Upper lobe of right lung (tissue), 1 donor: ENCODE results near the gene CCDC63. TPM values are rescaled to one million over a fixed set of nuclear protein-coding genes. Genes with fewer than 3 reads are reported as not detected.

Experiments used
- ATAC-seq: fragments of 200-7000 bp; cut with Tn5 transposase; one replicate; pipeline ENCODE4 v1.9.1; 2020; ENCODE audit warnings: mild to moderate bottlenecking, moderate library complexity
- DNase-seq: peaks from one replicate; pipeline ENCODE4 v3.0.0-alpha.2; 2020
- H3K27ac ChIP-seq: fragments of 200-600 bp; one replicate; pipeline ENCODE4 v1.8.0; 2022
- H3K27me3 ChIP-seq: fragments of 200-600 bp; one replicate; pipeline ENCODE4 v1.8.0; 2022; ENCODE audit warnings: mild to moderate bottlenecking
- H3K36me3 ChIP-seq: fragments of 200-600 bp; one replicate; pipeline ENCODE4 v1.8.0; 2022
- H3K4me1 ChIP-seq: fragments of 200-600 bp; one replicate; pipeline ENCODE4 v1.8.0; 2022
- H3K4me3 ChIP-seq: fragments of 200-600 bp; one replicate; pipeline ENCODE4 v1.8.0; 2022; ENCODE audit warnings: mild to moderate bottlenecking
- H3K9me3 ChIP-seq: fragments of 200-600 bp; one replicate; pipeline ENCODE4 v1.8.0; 2022
- CTCF ChIP-seq: fragments of 200-600 bp; IDR thresholded peaks from one replicate; pipeline ENCODE4 v1.8.0; 2022; ENCODE audit warnings: antibody characterized with exemption
- intact Hi-C: fragments of 100-400 bp; cut with DNase I; formaldehyde crosslinking; loops from one replicate; pipeline ENCODE4 v1.11.0; 2022
- total RNA-seq: library from RNA; stranded (reverse); fragmentation: NEBNext Ultra II Directional; extraction: Animal tissue kit (Norgen Biotek cat#: 25700); gene quantifications from one replicate; pipeline ENCODE4 v1.2.1, GENCODE V29; 2021
- donor health status: DM: no; HTN: yes; CAD: no; lungs with severe emphysema.

CCDC63 gene
- total RNA-seq, 1 donor from 2014 or later: not detected

GRCh38 chr12:110860833-110861296, 14.1 kb downstream of the CCDC63 start:
- Histone ChIP-seq H3K27me3 (no peaks in the 10 kb centered on the region), H3K4me1 (no peaks in the 10 kb centered on the region), H3K36me3 (no peaks in the 10 kb centered on the region), H3K27ac (no peak overlapping the region), H3K9me3 (no peaks in the 10 kb centered on the region), H3K4me3 (no peak overlapping the region)
- TF ChIP-seq CTCF: no peak
- ATAC-seq (no peak), DNase-seq (no peak)
- intact Hi-C loops: no loop called here

GRCh38 chr12:110861729-110862128, 14.9 kb downstream of the CCDC63 start:
- Histone ChIP-seq H3K4me3 (no peak overlapping the region), H3K4me1 (no peaks in the 10 kb centered on the region), H3K36me3 (no peaks in the 10 kb centered on the region), H3K27me3 (no peaks in the 10 kb centered on the region), H3K27ac (no peak overlapping the region), H3K9me3 (no peaks in the 10 kb centered on the region)
- intact Hi-C loops: no loop called here
- TF ChIP-seq CTCF: no peak
- ATAC-seq (no peak), DNase-seq (no peak)

GRCh38 chr12:110862329-110862728, 15.5 kb downstream of the CCDC63 start:
- intact Hi-C loops: no loop called here
- no peak overlapping the region for H3K4me3 ChIP-seq

GRCh38 chr12:110863161-110863560, 16.4 kb downstream of the CCDC63 start:
- intact Hi-C loops: no loop called here
- no peak for TF ChIP-seq CTCF
- no peaks in the 10 kb centered on the region for H3K4me1 ChIP-seq
- H3K27ac ChIP-seq: no peak overlapping the region
- DNase-seq (no peak), ATAC-seq (no peak)
- H3K27me3 ChIP-seq: no peaks in the 10 kb centered on the region
- H3K36me3 ChIP-seq: no peaks in the 10 kb centered on the region
- no peaks in the 10 kb centered on the region for H3K9me3 ChIP-seq
- H3K4me3 ChIP-seq: no peak overlapping the region

More at GRCh38 chr12:110862329-110862728, 15.5 kb downstream of the CCDC63 start:
- ATAC-seq: no peak
- Histone ChIP-seq H3K9me3 (no peaks in the 10 kb centered on the region), H3K27me3 (no peaks in the 10 kb centered on the region), H3K27ac (no peak overlapping the region), H3K36me3 (no peaks in the 10 kb centered on the region), H3K4me1 (no peaks in the 10 kb centered on the region)
- no peak for DNase-seq
- TF ChIP-seq CTCF: no peak

GRCh38 chr12:110865521-110865920, 18.7 kb downstream of the CCDC63 start:
- no peaks in the 10 kb centered on the region for H3K9me3 ChIP-seq
- H3K4me1 ChIP-seq: no peaks in the 10 kb centered on the region
- H3K27me3 ChIP-seq: no peaks in the 10 kb centered on the region
- ATAC-seq (peak; percentile 49), DNase-seq (no peak)
- H3K36me3 ChIP-seq: no peaks in the 10 kb centered on the region
- H3K27ac ChIP-seq: no peak overlapping the region
- intact Hi-C loops: no loop called here
- TF ChIP-seq CTCF: no peak
- no peak overlapping the region for H3K4me3 ChIP-seq

GRCh38 chr12:110869026-110869425, 22.2 kb downstream of the CCDC63 start:
- intact Hi-C loops: no loop called here
- Histone ChIP-seq H3K27ac (no peak overlapping the region), H3K4me3 (no peak overlapping the region), H3K27me3 (no peaks in the 10 kb centered on the region), H3K36me3 (no peaks in the 10 kb centered on the region), H3K4me1 (no peaks in the 10 kb centered on the region), H3K9me3 (no peaks in the 10 kb centered on the region)
- ATAC-seq (peak; percentile 86), DNase-seq (no peak)
- TF ChIP-seq CTCF: no peak
